Keratinocyte (primary cell): ENCODE data around the gene DIAPH2. TPM values are rescaled to one million over a fixed set of nuclear protein-coding genes. Genes with fewer than 3 reads are reported as not detected.

Source experiments
- DNase-seq: peaks from one replicate; pipeline ENCODE4 v3.0.0-alpha.2; 2011; ENCODE audit warnings: low read depth, missing footprints, low spot score
- FAIRE-seq: peaks from 2 replicates; lab custom pipeline; 2011; peaks lifted over from hg19 to GRCh38; lab: Jason Lieb, UNC
- H2AFZ ChIP-seq: 2 replicates; pipeline ENCODE4 v1.6.0; 2012; ENCODE audit warnings: low read length, control low read depth, inconsistent platforms; ENCODE audit not compliant: control insufficient read depth
- H3K27ac ChIP-seq: 2 replicates; pipeline ENCODE4 v1.5.1; 2011; ENCODE audit warnings: low read length; ENCODE audit not compliant: control insufficient read depth, insufficient read depth
- H3K27me3 ChIP-seq: 3 replicates; pipeline ENCODE4 v1.6.0; 2011; ENCODE audit warnings: low read length; ENCODE audit not compliant: control insufficient read depth, insufficient read depth; ENCODE audit errors: extremely low read depth
- H3K36me3 ChIP-seq, 2 experiments: 2 replicates in 1 of 2; 3 replicates in 1 of 2; pipeline ENCODE4 v1.5.1; 2011; ENCODE audit warnings: low read length in 2 of 2, mild to moderate bottlenecking in 1 of 2; ENCODE audit not compliant: control insufficient read depth in 2 of 2, insufficient read depth in 2 of 2; ENCODE audit errors: extremely low read depth in 1 of 2
- H3K4me1 ChIP-seq: 3 replicates; pipeline ENCODE4 v1.5.1; 2011; ENCODE audit warnings: low read length; ENCODE audit not compliant: control insufficient read depth, insufficient read depth; ENCODE audit errors: extremely low read depth
- H3K4me2 ChIP-seq: 3 replicates; pipeline ENCODE4 v1.6.0; 2011; ENCODE audit warnings: low read depth, low read length; ENCODE audit not compliant: control insufficient read depth, insufficient read depth; ENCODE audit errors: extremely low read depth
- H3K4me3 ChIP-seq, 3 experiments: fragments of 200-600 bp in 1 of 3; sonication (generic) in 1 of 3; 2 replicates in 2 of 3; 3 replicates in 1 of 3; pipeline ENCODE4 v1.5.1; 2011 to 2016; ENCODE audit warnings: low read length in 3 of 3, mild to moderate bottlenecking in 3 of 3, control low read depth in 2 of 3, inconsistent platforms in 1 of 3, low read depth in 1 of 3, mixed read lengths in 1 of 3, mixed run types in 1 of 3, moderate library complexity in 1 of 3; ENCODE audit not compliant: control insufficient read depth in 2 of 3, insufficient read depth in 2 of 3; ENCODE audit errors: extremely low read depth in 1 of 3
- H3K79me2 ChIP-seq: 2 replicates; pipeline ENCODE4 v1.6.0; 2012; ENCODE audit warnings: low read length; ENCODE audit not compliant: control insufficient read depth, insufficient read depth
- H3K9ac ChIP-seq: 3 replicates; pipeline ENCODE4 v1.6.0; 2011; ENCODE audit warnings: low read length; ENCODE audit not compliant: control insufficient read depth, insufficient read depth; ENCODE audit errors: extremely low read depth
- H3K9me1 ChIP-seq: 3 replicates; pipeline ENCODE4 v1.6.0; 2011; ENCODE audit warnings: low read length; ENCODE audit not compliant: control insufficient read depth, insufficient read depth; ENCODE audit errors: extremely low read depth
- H3K9me3 ChIP-seq: 2 replicates; pipeline ENCODE4 v1.5.1; 2012; ENCODE audit warnings: low read depth, low read length; ENCODE audit not compliant: control insufficient read depth
- H4K20me1 ChIP-seq: 3 replicates; pipeline ENCODE4 v1.6.0; 2011; ENCODE audit warnings: low read length; ENCODE audit not compliant: control insufficient read depth, insufficient read depth; ENCODE audit errors: extremely low read depth
- CTCF ChIP-seq, 3 experiments: IDR thresholded peaks in 1 of 3; conservative IDR thresholded peaks in 1 of 3; optimal IDR thresholded peaks in 1 of 3; 2 replicates in 2 of 3; 3 replicates in 1 of 3; pipeline versions ENCODE3 to v1.5.1; 2011; ENCODE audit warnings: low read length in 3 of 3, mild to moderate bottlenecking in 3 of 3, moderate library complexity in 2 of 3, control low read depth in 1 of 3, inconsistent platforms in 1 of 3; ENCODE audit not compliant: insufficient read depth in 2 of 3; ENCODE audit errors: extremely low read depth in 1 of 3
- EZH2 ChIP-seq: IDR thresholded peaks from one replicate; pipeline ENCODE4 v1.6.1; 2012; ENCODE audit warnings: inconsistent platforms, mild to moderate bottlenecking, low read length, moderate library complexity
- dilution Hi-C: fragments of 300-500 bp; cut with MboI; formaldehyde crosslinking; loops from one replicate; pipeline ENCODE4 v1.7.0; 2020; ENCODE audit warnings: low sequenced_read_pairs; ENCODE audit not compliant: extremely low pct_ligation_motif_present
- polyA plus RNA-seq, 5 experiments: library from polyadenylated mRNA; depleted of rRNA in 3 of 5; stranded (reverse) in 3 of 5; stranded (forward) in 1 of 5; unstranded in 1 of 5; fragments of >200 nt; gene quantifications; 1 replicate in 1 of 5; 2 replicates in 3 of 5; 3 replicates in 1 of 5; pipeline versions ENCODE4 v1.2.1 to v1.2.3, GENCODE V29; 2011 to 2012; ENCODE audit warnings: missing spikeins in 2 of 5, low read depth in 1 of 5, low replicate concordance in 1 of 5

The DIAPH2 gene
- polyA plus RNA-seq, 1 donor (not counting 4 experiments of a cell fraction or from before 2014, with no cell fraction given): 7.4 TPM

GRCh38 chrX:96687776-96688175, 3.1 kb downstream of the DIAPH2 start:
- dilution Hi-C loops: no loop called here
- Histone ChIP-seq H3K36me3 (no peaks in the 10 kb centered on the region), H4K20me1 (no peaks in the 10 kb centered on the region), H3K9me3 (no peaks in the 10 kb centered on the region), H2AFZ (no peak overlapping the region), H3K9ac (no peak overlapping the region), H3K4me3 (no peak overlapping the region), H3K79me2 (peaks cover 11% of the 10 kb centered on the region), H3K9me1 (no peaks in the 10 kb centered on the region), H3K4me1 (peaks cover 2% of the 10 kb centered on the region), H3K27me3 (no peaks in the 10 kb centered on the region), H3K27ac (no peak overlapping the region), H3K4me2 (no peak overlapping the region)
- FAIRE-seq: no peak
- TF ChIP-seq CTCF (optimal IDR thresholded peaks at IDR 0.05 in 1 of 3, IDR thresholded peaks at IDR 0.05 in 1 of 3, conservative IDR thresholded peaks at IDR 0.05 in 1 of 3; ENCODE audit: extremely low read depth in 1 of 3, insufficient read depth in 2 of 3, low read length in 3 of 3): no peak
- TF ChIP-seq EZH2: no peak
- DNase-seq: no peak

- Histone ChIP-seq H3K9me3 (no peaks in the 10 kb centered on the region), H3K79me2 (peaks cover 11% of the 10 kb centered on the region), H3K9me1 (no peaks in the 10 kb centered on the region), H3K4me2 (no peak overlapping the region), H3K4me1 (peaks cover 2% of the 10 kb centered on the region), H2AFZ (no peak overlapping the region), H3K4me3 (no peak overlapping the region), H3K36me3 (no peaks in the 10 kb centered on the region), H4K20me1 (no peaks in the 10 kb centered on the region), H3K27me3 (no peaks in the 10 kb centered on the region), H3K27ac (no peak overlapping the region), H3K9ac (no peak overlapping the region)
- TF ChIP-seq CTCF (optimal IDR thresholded peaks at IDR 0.05 in 1 of 3, IDR thresholded peaks at IDR 0.05 in 1 of 3, conservative IDR thresholded peaks at IDR 0.05 in 1 of 3; ENCODE audit: extremely low read depth in 1 of 3, insufficient read depth in 2 of 3, low read length in 3 of 3) (no peak), EZH2 (no peak)
- dilution Hi-C loops: no loop called here
- FAIRE-seq: no peak
- no peak for DNase-seq
Measured at GRCh38 chrX:96688789-96689188, 4.1 kb downstream of the DIAPH2 start.
